Activated CD8-positive, alpha-beta T cell treated with anti-CD3 and anti-CD28 coated beads for 36 hours (primary cell): ENCODE data around the gene NAA10. TPM values are rescaled to one million over a fixed set of nuclear protein-coding genes. Genes with fewer than 3 reads are reported as not detected.

Experiments
- ATAC-seq: fragments of 200-7000 bp; cut with Tn5 transposase; one replicate; pipeline ENCODE4 v1.10.0; 2021; ENCODE audit warnings: mild to moderate bottlenecking, moderate library complexity
- CTCF ChIA-PET: fragments of 350-600 bp; sonication (Branson Sonifier 250); formaldehyde crosslinking; loops from one replicate; lab custom pipeline; 2021; ENCODE audit warnings: antibody characterized with exemption; lab: Charles Lee
- POLR2A ChIA-PET: fragments of 350-600 bp; sonication (Branson Sonifier 250); formaldehyde crosslinking; loops from one replicate; lab custom pipeline; 2021; ENCODE audit warnings: antibody characterized with exemption; lab: Charles Lee
- DNase-seq: peaks from one replicate; pipeline ENCODE4 v3.0.0-alpha.2; 2020
- H3K27ac Mint-ChIP-seq: one replicate; pipeline ENCODE4 v1.8.0; 2021; ENCODE audit warnings: mild to moderate bottlenecking, mixed read lengths
- H3K27me3 Mint-ChIP-seq: one replicate; pipeline ENCODE4 v1.8.0; 2021; ENCODE audit warnings: mixed read lengths
- H3K36me3 Mint-ChIP-seq: one replicate; pipeline ENCODE4 v1.8.0; 2021; ENCODE audit warnings: low read depth, mixed read lengths
- H3K4me1 Mint-ChIP-seq: one replicate; pipeline ENCODE4 v1.8.0; 2021; ENCODE audit warnings: low read depth, mixed read lengths
- H3K4me3 Mint-ChIP-seq: one replicate; pipeline ENCODE4 v1.8.0; 2021; ENCODE audit warnings: mild to moderate bottlenecking, moderate library complexity, mixed read lengths
- H3K9me3 Mint-ChIP-seq: one replicate; pipeline ENCODE4 v1.8.0; 2021; ENCODE audit warnings: mixed read lengths
- intact Hi-C: fragments of 100-400 bp; cut with micrococcal nuclease; formaldehyde crosslinking; loops from one replicate; pipeline ENCODE4 v1.10.0; 2022
- total RNA-seq, 2 experiments: library from RNA; stranded (reverse); gene quantifications; one replicate each; pipeline ENCODE4 v1.2.3, GENCODE V29; 2021
- TF ChIP-seq, protein P1 (sequence below): fragments of 200-600 bp; IDR thresholded peaks from one replicate; pipeline ENCODE4 v1.8.0; 2022; ENCODE audit warnings: antibody characterized with exemption, mild to moderate bottlenecking

Gene NAA10
- total RNA-seq, 2 experiments from 2014 or later, result 123 to 136 TPM

DNA sequence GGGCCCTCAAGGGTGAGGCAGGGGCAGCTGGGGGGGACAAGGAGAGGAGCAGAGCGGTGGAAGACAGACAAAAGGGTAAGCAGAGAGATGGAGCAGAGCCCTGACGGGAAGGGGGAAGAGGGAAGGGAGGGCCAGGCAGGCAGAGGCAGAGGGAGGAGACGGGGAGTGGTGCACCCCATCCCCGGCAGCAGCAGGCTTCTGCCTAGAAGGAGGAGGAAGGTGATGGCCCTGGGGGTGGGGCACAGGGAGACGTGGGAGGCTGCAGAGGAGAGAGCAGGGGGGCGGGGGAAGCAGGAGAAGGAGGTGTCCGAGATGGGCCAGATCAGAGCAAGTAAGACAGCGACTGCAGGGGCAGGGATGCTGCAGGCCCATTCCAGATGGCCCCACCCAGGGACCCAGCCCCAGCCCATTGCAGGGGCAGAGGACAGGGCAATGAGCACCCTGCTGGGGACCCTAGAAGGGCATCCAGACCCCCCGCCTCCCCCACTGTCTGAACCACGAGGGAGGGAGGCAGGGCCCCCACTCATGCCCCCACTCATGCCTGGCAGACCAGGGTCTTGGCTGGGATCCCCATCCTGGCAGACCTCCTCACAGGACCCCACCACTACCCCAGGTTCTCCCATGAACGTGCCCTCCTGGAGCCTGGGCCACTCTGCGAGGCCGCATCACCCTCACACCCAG lies 51.5 kb downstream of the NAA10 start:
- no peaks in the 10 kb centered on the region for H3K36me3 Mint-ChIP-seq
- no peak overlapping the region for H3K4me3 Mint-ChIP-seq
- TF ChIP-seq, protein P1, sequence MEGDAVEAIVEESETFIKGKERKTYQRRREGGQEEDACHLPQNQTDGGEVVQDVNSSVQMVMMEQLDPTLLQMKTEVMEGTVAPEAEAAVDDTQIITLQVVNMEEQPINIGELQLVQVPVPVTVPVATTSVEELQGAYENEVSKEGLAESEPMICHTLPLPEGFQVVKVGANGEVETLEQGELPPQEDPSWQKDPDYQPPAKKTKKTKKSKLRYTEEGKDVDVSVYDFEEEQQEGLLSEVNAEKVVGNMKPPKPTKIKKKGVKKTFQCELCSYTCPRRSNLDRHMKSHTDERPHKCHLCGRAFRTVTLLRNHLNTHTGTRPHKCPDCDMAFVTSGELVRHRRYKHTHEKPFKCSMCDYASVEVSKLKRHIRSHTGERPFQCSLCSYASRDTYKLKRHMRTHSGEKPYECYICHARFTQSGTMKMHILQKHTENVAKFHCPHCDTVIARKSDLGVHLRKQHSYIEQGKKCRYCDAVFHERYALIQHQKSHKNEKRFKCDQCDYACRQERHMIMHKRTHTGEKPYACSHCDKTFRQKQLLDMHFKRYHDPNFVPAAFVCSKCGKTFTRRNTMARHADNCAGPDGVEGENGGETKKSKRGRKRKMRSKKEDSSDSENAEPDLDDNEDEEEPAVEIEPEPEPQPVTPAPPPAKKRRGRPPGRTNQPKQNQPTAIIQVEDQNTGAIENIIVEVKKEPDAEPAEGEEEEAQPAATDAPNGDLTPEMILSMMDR, result no peak
- CTCF ChIA-PET, result no interaction called here
- H3K4me1 Mint-ChIP-seq, result peaks cover 11% of the 10 kb centered on the region
- H3K27me3 Mint-ChIP-seq, result peaks cover 24% of the 10 kb centered on the region
- DNase-seq (no peak), ATAC-seq (no peak)
- no peaks in the 10 kb centered on the region for H3K9me3 Mint-ChIP-seq
- no peak overlapping the region for H3K27ac Mint-ChIP-seq
- POLR2A ChIA-PET, result interaction anchor here (1.0 kb wide), 2 partner anchors 11 to 21 kb away, joined by 3 to 4 read pairs; no protein-coding TSS in a partner anchor
- intact Hi-C loops, result no loop called here

DNA sequence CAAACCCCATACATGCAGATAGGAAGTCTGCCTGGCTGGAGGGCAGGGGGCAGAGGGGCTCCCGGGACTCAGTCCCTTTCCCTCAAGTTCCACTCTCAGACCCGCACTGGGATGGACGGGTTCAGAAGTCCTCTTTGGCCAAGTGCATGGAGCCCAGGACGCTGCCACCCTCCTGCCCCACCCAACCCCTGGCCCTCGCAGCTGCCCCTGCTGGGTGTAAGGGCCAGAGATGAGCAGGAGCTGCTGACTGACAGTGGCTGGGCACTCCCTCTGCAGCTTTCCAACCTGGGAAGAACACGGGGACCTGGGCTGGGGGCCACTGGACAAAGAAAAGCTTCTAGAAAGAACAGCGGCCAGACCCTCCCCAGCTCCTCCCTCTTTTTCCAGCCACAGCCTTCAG lies 52.3 kb downstream of the NAA10 start:
- Mint-ChIP-seq H3K9me3 (no peaks in the 10 kb centered on the region), H3K36me3 (no peaks in the 10 kb centered on the region), H3K27ac (no peak overlapping the region), H3K4me3 (no peak overlapping the region), H3K27me3 (peaks cover 26% of the 10 kb centered on the region), H3K4me1 (peaks cover 18% of the 10 kb centered on the region)
- ATAC-seq, result no peak
- intact Hi-C loops, result no loop called here
- TF ChIP-seq, protein P1, result no peak
- no peak for DNase-seq
- CTCF ChIA-PET, result no interaction called here
- POLR2A ChIA-PET, result no interaction called here

DNA sequence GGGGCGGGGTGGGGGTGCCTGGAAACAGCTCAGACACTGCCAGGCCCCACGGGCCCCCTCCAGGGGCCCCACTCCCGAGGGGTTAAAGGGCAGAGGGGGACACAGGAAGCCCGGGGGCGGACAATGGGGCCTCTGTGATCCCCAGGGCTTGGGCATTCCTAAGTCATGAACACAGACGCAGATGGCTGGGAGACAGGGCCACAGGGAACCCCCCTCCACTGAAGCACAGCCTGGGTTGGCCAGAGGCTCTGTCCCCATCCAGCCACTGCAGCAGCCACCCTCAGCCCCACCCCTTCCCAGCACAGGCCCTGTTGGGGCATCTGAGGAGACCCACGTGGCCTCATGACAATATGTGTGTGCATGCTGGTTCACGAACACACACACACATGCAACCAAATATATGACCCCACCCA lies 52.7 kb downstream of the NAA10 start:
- Mint-ChIP-seq H3K4me1 (peaks cover 18% of the 10 kb centered on the region), H3K27me3 (peaks cover 24% of the 10 kb centered on the region), H3K27ac (no peak overlapping the region), H3K9me3 (no peaks in the 10 kb centered on the region), H3K36me3 (no peaks in the 10 kb centered on the region), H3K4me3 (no peak overlapping the region)
- intact Hi-C loops, result no loop called here
- ATAC-seq (no peak), DNase-seq (no peak)
- ChIA-PET CTCF (no interaction called here), POLR2A (no interaction called here)
- TF ChIP-seq, protein P1, result no peak

DNA sequence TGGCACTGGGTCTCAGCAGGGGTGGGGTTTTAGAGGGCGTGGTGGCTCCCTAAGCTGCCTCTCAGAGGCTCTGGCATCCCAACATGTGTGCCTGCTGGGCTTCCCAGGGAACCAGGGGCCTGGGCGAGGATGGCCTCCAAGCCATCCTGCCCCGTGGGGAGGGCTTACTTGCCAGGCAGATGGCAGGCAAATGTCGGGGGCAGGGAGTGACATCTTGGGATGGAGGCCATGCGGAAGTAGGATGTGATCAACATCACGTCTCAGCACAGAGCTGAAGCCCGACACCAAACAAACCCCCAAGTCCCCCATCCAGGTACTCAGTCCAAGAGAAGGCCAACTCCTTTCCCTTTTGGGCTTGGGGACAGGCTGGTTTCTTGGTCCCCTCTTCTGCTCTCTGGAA lies 53.6 kb downstream of the NAA10 start:
- Mint-ChIP-seq H3K4me3 (no peak overlapping the region), H3K27me3 (peaks cover 26% of the 10 kb centered on the region), H3K9me3 (no peaks in the 10 kb centered on the region), H3K36me3 (no peaks in the 10 kb centered on the region), H3K4me1 (peaks cover 18% of the 10 kb centered on the region), H3K27ac (no peak overlapping the region)
- ATAC-seq, result no peak
- POLR2A ChIA-PET, result no interaction called here
- CTCF ChIA-PET, result no interaction called here
- DNase-seq, result no peak
- TF ChIP-seq, protein P1, result no peak
- intact Hi-C loops, result no loop called here

DNA sequence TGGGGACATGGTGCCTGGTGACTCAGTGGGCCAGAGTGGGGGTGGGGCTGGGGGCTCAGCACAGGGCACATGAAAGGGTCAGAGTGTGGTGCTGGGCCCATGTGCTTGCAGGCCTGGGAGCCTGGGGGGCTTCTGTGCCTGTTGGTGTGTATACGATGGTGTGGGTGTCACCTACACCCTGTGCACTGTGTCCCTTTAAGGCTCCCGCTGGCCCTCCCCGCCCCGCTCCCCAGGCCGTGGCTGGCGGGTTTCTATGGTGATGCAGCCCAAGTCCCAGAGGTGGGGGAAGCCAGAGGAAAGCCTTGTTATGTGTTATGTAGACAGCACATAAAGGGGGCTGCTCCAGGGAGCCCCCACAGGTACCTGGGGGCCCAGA lies 54.4 kb downstream of the NAA10 start:
- TF ChIP-seq, protein P1, result no peak
- no peak overlapping the region for H3K27ac Mint-ChIP-seq
- no peaks in the 10 kb centered on the region for H3K9me3 Mint-ChIP-seq
- CTCF ChIA-PET, result no interaction called here
- no peaks in the 10 kb centered on the region for H3K36me3 Mint-ChIP-seq
- H3K27me3 Mint-ChIP-seq, result peaks cover 29% of the 10 kb centered on the region
- no peak for DNase-seq
- ATAC-seq, result no peak
- H3K4me1 Mint-ChIP-seq, result peaks cover 18% of the 10 kb centered on the region
- POLR2A ChIA-PET, result no interaction called here
- H3K4me3 Mint-ChIP-seq, result no peak overlapping the region
- intact Hi-C loops, result no loop called here
